ENCODE measurements around the gene CYP4F3. TPM values are rescaled to one million over a fixed set of nuclear protein-coding genes. Genes with fewer than 3 reads are reported as not detected.

Gene CYP4F3
- total and polyA plus RNA-seq, 2 donors from 2014 or later, result 2.2 to 17.9 TPM

- no peak overlapping the region for H3K9ac ChIP-seq (ENCODE audit: low read length in 3 of 3)
- no peaks in the 10 kb centered on the region for H3K9me3 ChIP-seq (ENCODE audit: control insufficient read depth in 2 of 3, insufficient read depth in 1 of 3, low read length in 3 of 3)
- DNase-seq (no peak), FAIRE-seq (no peak)
- no peak overlapping the region for H3K4me3 ChIP-seq (ENCODE audit: low read length in 3 of 3)
- intact Hi-C loops (cut with DNase I), result no loop called here
- no peak for TF ChIP-seq CTCF (IDR thresholded peaks at IDR 0.05; ENCODE audit: borderline replicate concordance, extremely low read depth, insufficient read depth)
- no peaks in the 10 kb centered on the region for H3K27me3 ChIP-seq (ENCODE audit: control insufficient read depth, insufficient read depth, low read length)
- H3K4me1 ChIP-seq (ENCODE audit: control insufficient read depth in 2 of 3, insufficient read depth in 2 of 3, low read depth in 1 of 3, low read length in 3 of 3), result no peaks in the 10 kb centered on the region
- no peaks in the 10 kb centered on the region for H3K36me3 ChIP-seq (ENCODE audit: control insufficient read depth in 2 of 3, insufficient read depth in 3 of 3, low read length in 3 of 3)
- no peak overlapping the region for H3K27ac ChIP-seq (ENCODE audit: low read depth in 2 of 2, low read length in 2 of 2)
Observed at GRCh38 chr19:15613338-15613737, 27.4 kb upstream of the CYP4F3 start.

GRCh38 chr19:15614507-15615379 is 26.0 kb upstream of the CYP4F3 start, which contains the start of gene CYP4F8:
TSS of gene CYP4F8 (plus strand) at chr19:15615218. CDS start at chr19:15615617, 399 bp downstream.
- FAIRE-seq, result no peak

GRCh38 chr19:15615526-15615925 is 25.2 kb upstream of the CYP4F3 start:
- TF ChIP-seq CTCF (IDR thresholded peaks at IDR 0.05; ENCODE audit: borderline replicate concordance, extremely low read depth, insufficient read depth), result no peak
- FAIRE-seq (no peak), DNase-seq (no peak)
- intact Hi-C loops (cut with DNase I), result no loop called here
- Histone ChIP-seq H3K27ac (ENCODE audit: low read depth in 2 of 2, low read length in 2 of 2) (no peak overlapping the region), H3K9me3 (ENCODE audit: control insufficient read depth in 2 of 3, insufficient read depth in 1 of 3, low read length in 3 of 3) (no peaks in the 10 kb centered on the region), H3K36me3 (ENCODE audit: control insufficient read depth in 2 of 3, insufficient read depth in 3 of 3, low read length in 3 of 3) (no peaks in the 10 kb centered on the region), H3K27me3 (ENCODE audit: control insufficient read depth, insufficient read depth, low read length) (no peaks in the 10 kb centered on the region), H3K4me3 (ENCODE audit: low read length in 3 of 3) (no peak overlapping the region), H3K4me1 (ENCODE audit: control insufficient read depth in 2 of 3, insufficient read depth in 2 of 3, low read depth in 1 of 3, low read length in 3 of 3) (no peaks in the 10 kb centered on the region), H3K9ac (ENCODE audit: low read length in 3 of 3) (no peak overlapping the region)

More at GRCh38 chr19:15614507-15615379, 26.0 kb upstream of the CYP4F3 start, which contains the start of gene CYP4F8:
- Histone ChIP-seq H3K9me3 (ENCODE audit: control insufficient read depth in 2 of 3, insufficient read depth in 1 of 3, low read length in 3 of 3) (no peaks in the 10 kb centered on the region), H3K36me3 (ENCODE audit: control insufficient read depth in 2 of 3, insufficient read depth in 3 of 3, low read length in 3 of 3) (no peaks in the 10 kb centered on the region), H3K27me3 (ENCODE audit: control insufficient read depth, insufficient read depth, low read length) (no peaks in the 10 kb centered on the region), H3K27ac (ENCODE audit: low read depth in 2 of 2, low read length in 2 of 2) (no peak within 1 kb of the TSS), H3K9ac (ENCODE audit: low read length in 3 of 3) (no peak within 1 kb of the TSS), H3K4me1 (ENCODE audit: control insufficient read depth in 2 of 3, insufficient read depth in 2 of 3, low read depth in 1 of 3, low read length in 3 of 3) (no peaks in the 10 kb centered on the region), H3K4me3 (ENCODE audit: low read length in 3 of 3) (no peak within 1 kb of the TSS)
- no peak for DNase-seq
- no peak for TF ChIP-seq CTCF (IDR thresholded peaks at IDR 0.05; ENCODE audit: borderline replicate concordance, extremely low read depth, insufficient read depth)
- intact Hi-C loops (cut with DNase I), result no loop called here
